GM12878 (cell line): ENCODE results near the gene ASIC3.

Experiments
- POLR2A ChIP-seq: IDR thresholded peaks from 2 replicates; pipeline ENCODE4 v1.6.1; 2011; ENCODE audit warnings: low read depth, mild to moderate bottlenecking, low read length
- TF ChIP-seq, protein P1 (sequence below), 3 experiments: IDR thresholded peaks in 2 of 3; conservative IDR thresholded peaks in 1 of 3; 2 replicates each; pipeline ENCODE4 v1.5.1; 2011; ENCODE audit warnings: low read depth in 3 of 3, low read length in 3 of 3, mild to moderate bottlenecking in 3 of 3, control low read depth in 2 of 3, moderate library complexity in 2 of 3, inconsistent platforms in 1 of 3, mixed read lengths in 1 of 3; ENCODE audit not compliant: control insufficient read depth in 2 of 3, insufficient read depth in 1 of 3; ENCODE audit errors: extremely low read depth in 1 of 3
- TF ChIP-seq, protein P2 (sequence below): fragments of 450-650 bp; formaldehyde crosslinking; IDR thresholded peaks from 2 replicates; pipeline ENCODE4 v1.4.0; 2022; ENCODE audit warnings: mild to moderate bottlenecking, moderate library complexity
- TF ChIP-seq, protein P3 (sequence below): IDR thresholded peaks from 2 replicates; pipeline ENCODE4 v1.6.1; 2011; ENCODE audit warnings: low read depth, mild to moderate bottlenecking, low read length, moderate library complexity, borderline replicate concordance; ENCODE audit errors: extremely low read depth
- TF ChIP-seq, protein P4 (sequence below): fragments of 450-650 bp; IDR thresholded peaks from 2 replicates; pipeline ENCODE4 v1.6.1; 2017; ENCODE audit warnings: mild to moderate bottlenecking
- TF ChIP-seq, protein P5 (sequence below): IDR thresholded peaks from 2 replicates; pipeline ENCODE4 v1.6.1; 2012; ENCODE audit warnings: mild to moderate bottlenecking, low read depth, low read length

DNA sequence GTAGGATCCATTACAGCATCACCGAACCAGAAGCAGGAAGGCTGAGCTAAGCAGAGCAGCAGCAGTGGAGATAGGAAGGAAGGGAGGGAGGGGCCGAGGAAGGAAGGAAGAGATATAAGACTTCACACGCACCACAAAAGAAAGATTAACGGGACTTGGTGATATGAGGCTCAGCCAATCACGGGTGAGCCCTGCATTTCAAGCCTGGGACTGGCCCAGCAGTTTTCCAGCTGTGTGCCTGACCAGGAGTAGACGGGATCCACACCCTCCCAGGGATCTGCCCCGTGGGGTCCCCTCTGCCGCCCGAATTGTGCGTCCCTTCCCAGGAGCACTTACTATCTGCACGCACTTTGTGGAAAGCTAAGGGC lies 40.2 kb upstream of the ASIC3 start:
- TF ChIP-seq, protein P1, sequence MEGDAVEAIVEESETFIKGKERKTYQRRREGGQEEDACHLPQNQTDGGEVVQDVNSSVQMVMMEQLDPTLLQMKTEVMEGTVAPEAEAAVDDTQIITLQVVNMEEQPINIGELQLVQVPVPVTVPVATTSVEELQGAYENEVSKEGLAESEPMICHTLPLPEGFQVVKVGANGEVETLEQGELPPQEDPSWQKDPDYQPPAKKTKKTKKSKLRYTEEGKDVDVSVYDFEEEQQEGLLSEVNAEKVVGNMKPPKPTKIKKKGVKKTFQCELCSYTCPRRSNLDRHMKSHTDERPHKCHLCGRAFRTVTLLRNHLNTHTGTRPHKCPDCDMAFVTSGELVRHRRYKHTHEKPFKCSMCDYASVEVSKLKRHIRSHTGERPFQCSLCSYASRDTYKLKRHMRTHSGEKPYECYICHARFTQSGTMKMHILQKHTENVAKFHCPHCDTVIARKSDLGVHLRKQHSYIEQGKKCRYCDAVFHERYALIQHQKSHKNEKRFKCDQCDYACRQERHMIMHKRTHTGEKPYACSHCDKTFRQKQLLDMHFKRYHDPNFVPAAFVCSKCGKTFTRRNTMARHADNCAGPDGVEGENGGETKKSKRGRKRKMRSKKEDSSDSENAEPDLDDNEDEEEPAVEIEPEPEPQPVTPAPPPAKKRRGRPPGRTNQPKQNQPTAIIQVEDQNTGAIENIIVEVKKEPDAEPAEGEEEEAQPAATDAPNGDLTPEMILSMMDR (IDR thresholded peaks at IDR 0.05 in 2 of 3, conservative IDR thresholded peaks at IDR 0.05 in 1 of 3; ENCODE audit: control insufficient read depth in 2 of 3, extremely low read depth in 1 of 3, insufficient read depth in 1 of 3, low read depth in 3 of 3, low read length in 3 of 3): no peak
- TF ChIP-seq, protein P2, sequence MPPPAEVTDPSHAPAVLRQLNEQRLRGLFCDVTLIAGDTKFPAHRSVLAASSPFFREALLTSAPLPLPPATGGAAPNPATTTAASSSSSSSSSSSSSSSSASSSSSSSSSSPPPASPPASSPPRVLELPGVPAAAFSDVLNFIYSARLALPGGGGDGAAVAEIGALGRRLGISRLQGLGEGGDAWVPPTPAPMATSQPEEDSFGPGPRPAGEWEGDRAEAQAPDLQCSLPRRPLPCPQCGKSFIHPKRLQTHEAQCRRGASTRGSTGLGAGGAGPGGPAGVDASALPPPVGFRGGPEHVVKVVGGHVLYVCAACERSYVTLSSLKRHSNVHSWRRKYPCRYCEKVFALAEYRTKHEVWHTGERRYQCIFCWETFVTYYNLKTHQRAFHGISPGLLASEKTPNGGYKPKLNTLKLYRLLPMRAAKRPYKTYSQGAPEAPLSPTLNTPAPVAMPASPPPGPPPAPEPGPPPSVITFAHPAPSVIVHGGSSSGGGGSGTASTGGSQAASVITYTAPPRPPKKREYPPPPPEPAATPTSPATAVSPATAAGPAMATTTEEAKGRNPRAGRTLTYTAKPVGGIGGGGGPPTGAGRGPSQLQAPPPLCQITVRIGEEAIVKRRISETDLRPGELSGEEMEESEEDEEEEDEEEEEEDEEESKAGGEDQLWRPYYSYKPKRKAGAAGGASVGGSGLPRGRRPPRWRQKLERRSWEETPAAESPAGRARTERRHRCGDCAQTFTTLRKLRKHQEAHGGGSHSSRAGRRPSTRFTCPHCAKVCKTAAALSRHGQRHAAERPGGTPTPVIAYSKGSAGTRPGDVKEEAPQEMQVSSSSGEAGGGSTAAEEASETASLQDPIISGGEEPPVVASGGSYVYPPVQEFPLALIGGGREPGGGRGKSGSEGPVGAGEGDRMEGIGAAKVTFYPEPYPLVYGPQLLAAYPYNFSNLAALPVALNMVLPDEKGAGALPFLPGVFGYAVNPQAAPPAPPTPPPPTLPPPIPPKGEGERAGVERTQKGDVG (CRISPR knock-in tag): no peak
- TF ChIP-seq, protein P3, sequence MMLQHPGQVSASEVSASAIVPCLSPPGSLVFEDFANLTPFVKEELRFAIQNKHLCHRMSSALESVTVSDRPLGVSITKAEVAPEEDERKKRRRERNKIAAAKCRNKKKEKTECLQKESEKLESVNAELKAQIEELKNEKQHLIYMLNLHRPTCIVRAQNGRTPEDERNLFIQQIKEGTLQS: no peak
- TF ChIP-seq POLR2A: no peak
- TF ChIP-seq, protein P4, sequence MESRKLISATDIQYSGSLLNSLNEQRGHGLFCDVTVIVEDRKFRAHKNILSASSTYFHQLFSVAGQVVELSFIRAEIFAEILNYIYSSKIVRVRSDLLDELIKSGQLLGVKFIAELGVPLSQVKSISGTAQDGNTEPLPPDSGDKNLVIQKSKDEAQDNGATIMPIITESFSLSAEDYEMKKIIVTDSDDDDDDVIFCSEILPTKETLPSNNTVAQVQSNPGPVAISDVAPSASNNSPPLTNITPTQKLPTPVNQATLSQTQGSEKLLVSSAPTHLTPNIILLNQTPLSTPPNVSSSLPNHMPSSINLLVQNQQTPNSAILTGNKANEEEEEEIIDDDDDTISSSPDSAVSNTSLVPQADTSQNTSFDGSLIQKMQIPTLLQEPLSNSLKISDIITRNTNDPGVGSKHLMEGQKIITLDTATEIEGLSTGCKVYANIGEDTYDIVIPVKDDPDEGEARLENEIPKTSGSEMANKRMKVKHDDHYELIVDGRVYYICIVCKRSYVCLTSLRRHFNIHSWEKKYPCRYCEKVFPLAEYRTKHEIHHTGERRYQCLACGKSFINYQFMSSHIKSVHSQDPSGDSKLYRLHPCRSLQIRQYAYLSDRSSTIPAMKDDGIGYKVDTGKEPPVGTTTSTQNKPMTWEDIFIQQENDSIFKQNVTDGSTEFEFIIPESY: no peak
- TF ChIP-seq, protein P5, sequence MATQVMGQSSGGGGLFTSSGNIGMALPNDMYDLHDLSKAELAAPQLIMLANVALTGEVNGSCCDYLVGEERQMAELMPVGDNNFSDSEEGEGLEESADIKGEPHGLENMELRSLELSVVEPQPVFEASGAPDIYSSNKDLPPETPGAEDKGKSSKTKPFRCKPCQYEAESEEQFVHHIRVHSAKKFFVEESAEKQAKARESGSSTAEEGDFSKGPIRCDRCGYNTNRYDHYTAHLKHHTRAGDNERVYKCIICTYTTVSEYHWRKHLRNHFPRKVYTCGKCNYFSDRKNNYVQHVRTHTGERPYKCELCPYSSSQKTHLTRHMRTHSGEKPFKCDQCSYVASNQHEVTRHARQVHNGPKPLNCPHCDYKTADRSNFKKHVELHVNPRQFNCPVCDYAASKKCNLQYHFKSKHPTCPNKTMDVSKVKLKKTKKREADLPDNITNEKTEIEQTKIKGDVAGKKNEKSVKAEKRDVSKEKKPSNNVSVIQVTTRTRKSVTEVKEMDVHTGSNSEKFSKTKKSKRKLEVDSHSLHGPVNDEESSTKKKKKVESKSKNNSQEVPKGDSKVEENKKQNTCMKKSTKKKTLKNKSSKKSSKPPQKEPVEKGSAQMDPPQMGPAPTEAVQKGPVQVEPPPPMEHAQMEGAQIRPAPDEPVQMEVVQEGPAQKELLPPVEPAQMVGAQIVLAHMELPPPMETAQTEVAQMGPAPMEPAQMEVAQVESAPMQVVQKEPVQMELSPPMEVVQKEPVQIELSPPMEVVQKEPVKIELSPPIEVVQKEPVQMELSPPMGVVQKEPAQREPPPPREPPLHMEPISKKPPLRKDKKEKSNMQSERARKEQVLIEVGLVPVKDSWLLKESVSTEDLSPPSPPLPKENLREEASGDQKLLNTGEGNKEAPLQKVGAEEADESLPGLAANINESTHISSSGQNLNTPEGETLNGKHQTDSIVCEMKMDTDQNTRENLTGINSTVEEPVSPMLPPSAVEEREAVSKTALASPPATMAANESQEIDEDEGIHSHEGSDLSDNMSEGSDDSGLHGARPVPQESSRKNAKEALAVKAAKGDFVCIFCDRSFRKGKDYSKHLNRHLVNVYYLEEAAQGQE: no peak
